ENCODE data around the gene RHO. TPM values are rescaled to one million over a fixed set of nuclear protein-coding genes. Genes with fewer than 3 reads are reported as not detected.

Gene RHO
- total RNA-seq, 1 donor from 2014 or later, result not detected

DNA sequence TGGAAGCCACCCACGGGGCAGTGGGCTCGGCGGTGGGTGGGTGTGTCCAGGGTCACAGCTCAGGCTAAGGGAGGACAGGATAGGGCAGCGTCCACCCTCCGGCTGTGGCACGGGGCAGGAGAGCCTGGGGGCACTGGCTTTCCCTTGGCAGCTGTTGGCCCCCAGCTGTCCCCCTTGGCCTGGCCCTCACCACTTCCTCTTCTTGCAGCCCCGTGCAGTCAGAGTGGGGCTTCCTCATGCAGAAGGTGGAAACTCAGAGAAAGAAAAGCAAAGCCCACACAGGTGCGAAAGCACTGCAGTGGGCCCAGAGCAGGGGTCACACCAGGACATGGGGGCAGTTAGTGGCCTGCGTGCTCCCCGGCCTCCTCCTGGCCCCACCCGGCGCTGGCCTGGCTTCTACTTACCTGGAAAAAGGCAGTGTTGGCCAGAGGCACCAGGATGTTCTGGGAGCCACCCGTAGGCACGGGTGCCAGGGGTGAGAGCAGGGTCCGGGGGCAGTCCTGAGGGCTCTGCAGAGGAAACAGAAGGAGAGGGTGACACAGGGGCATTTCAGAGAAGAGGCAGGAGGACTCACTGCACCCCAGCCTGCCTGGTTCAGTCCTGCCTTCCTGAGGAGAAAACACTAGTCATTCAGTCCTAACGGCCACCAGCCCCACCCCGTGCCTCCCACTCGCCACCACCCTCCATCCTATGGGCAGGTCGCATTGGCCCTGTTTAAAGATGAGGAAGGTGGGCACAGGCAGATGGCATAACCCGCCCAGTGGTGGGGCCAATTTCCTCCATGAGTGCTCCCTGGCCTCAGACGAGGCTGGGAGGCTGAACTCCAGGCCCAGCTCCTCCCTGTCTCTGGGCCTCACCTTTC, 49.7 kb downstream of the RHO start:
- Mint-ChIP-seq H3K4me1 (ENCODE audit: low read depth) (no peaks in the 10 kb centered on the region), H3K36me3 (ENCODE audit: low read depth) (peaks cover 20% of the 10 kb centered on the region), H3K27ac (ENCODE audit: unreplicated experiment) (no peak overlapping the region), H3K27me3 (ENCODE audit: low read depth) (no peaks in the 10 kb centered on the region), H3K9me3 (ENCODE audit: low read depth) (no peaks in the 10 kb centered on the region), H3K4me3 (ENCODE audit: unreplicated experiment) (no peak overlapping the region)
- TF ChIP-seq, protein P1, sequence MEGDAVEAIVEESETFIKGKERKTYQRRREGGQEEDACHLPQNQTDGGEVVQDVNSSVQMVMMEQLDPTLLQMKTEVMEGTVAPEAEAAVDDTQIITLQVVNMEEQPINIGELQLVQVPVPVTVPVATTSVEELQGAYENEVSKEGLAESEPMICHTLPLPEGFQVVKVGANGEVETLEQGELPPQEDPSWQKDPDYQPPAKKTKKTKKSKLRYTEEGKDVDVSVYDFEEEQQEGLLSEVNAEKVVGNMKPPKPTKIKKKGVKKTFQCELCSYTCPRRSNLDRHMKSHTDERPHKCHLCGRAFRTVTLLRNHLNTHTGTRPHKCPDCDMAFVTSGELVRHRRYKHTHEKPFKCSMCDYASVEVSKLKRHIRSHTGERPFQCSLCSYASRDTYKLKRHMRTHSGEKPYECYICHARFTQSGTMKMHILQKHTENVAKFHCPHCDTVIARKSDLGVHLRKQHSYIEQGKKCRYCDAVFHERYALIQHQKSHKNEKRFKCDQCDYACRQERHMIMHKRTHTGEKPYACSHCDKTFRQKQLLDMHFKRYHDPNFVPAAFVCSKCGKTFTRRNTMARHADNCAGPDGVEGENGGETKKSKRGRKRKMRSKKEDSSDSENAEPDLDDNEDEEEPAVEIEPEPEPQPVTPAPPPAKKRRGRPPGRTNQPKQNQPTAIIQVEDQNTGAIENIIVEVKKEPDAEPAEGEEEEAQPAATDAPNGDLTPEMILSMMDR (IDR thresholded peaks at IDR 0.05), result no peak
- DNase-seq (ENCODE audit: low spot score), result no peak

GRCh38 chr3:129579991-129580390, 51.6 kb downstream of the RHO start:
- Mint-ChIP-seq H3K36me3 (ENCODE audit: low read depth) (peaks cover 22% of the 10 kb centered on the region), H3K27ac (ENCODE audit: unreplicated experiment) (no peak overlapping the region), H3K4me3 (ENCODE audit: unreplicated experiment) (no peak overlapping the region), H3K9me3 (ENCODE audit: low read depth) (no peaks in the 10 kb centered on the region), H3K27me3 (ENCODE audit: low read depth) (no peaks in the 10 kb centered on the region), H3K4me1 (ENCODE audit: low read depth) (no peaks in the 10 kb centered on the region)
- TF ChIP-seq, protein P1 (IDR thresholded peaks at IDR 0.05), result no peak
- DNase-seq (ENCODE audit: low spot score), result no peak

- no peak for DNase-seq (ENCODE audit: low spot score)
- Mint-ChIP-seq H3K27ac (ENCODE audit: unreplicated experiment) (no peak overlapping the region), H3K4me3 (ENCODE audit: unreplicated experiment) (no peak overlapping the region), H3K9me3 (ENCODE audit: low read depth) (no peaks in the 10 kb centered on the region), H3K27me3 (ENCODE audit: low read depth) (no peaks in the 10 kb centered on the region), H3K36me3 (ENCODE audit: low read depth) (peaks cover 18% of the 10 kb centered on the region), H3K4me1 (ENCODE audit: low read depth) (peaks cover 3% of the 10 kb centered on the region)
- TF ChIP-seq, protein P1 (IDR thresholded peaks at IDR 0.05), result no peak
Observed at GRCh38 chr3:129581623-129582022, 53.2 kb downstream of the RHO start.

- TF ChIP-seq, protein P1 (IDR thresholded peaks at IDR 0.05), result no peak
- no peaks in the 10 kb centered on the region for H3K9me3 Mint-ChIP-seq (ENCODE audit: low read depth)
- H3K27me3 Mint-ChIP-seq (ENCODE audit: low read depth), result no peaks in the 10 kb centered on the region
- DNase-seq (ENCODE audit: low spot score), result no peak
- peaks cover 13% of the 10 kb centered on the region for H3K4me1 Mint-ChIP-seq (ENCODE audit: low read depth)
- H3K36me3 Mint-ChIP-seq (ENCODE audit: low read depth), result peaks cover 22% of the 10 kb centered on the region
- H3K27ac Mint-ChIP-seq (ENCODE audit: unreplicated experiment), result no peak overlapping the region
- H3K4me3 Mint-ChIP-seq (ENCODE audit: unreplicated experiment), result no peak overlapping the region
Observed at GRCh38 chr3:129582799-129583198, 54.4 kb downstream of the RHO start.

DNA sequence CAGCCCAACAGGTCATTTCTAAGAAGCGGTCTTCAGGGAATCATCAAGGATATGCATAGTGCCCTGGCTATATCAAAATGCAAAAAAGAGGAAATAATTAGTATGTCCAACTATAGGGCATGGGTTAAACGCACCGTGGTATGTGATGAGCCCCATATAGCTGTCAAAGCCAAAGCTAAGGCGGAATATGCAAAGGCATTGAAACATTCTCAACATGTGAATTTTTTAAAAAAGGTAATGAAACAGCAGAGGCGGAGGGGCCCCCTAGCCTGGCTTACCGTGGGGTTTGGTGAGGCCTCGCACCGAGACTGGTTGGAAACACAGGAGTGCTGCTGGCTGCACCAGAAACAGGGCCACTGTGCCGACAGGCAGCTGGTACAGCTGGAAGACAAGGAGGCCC, 54.9 kb downstream of the RHO start:
- H3K4me3 Mint-ChIP-seq (ENCODE audit: unreplicated experiment), result no peak overlapping the region

More for the DNA sequence above, 54.9 kb downstream of the RHO start:
- no peak for DNase-seq (ENCODE audit: low spot score)
- H3K9me3 Mint-ChIP-seq (ENCODE audit: low read depth), result no peaks in the 10 kb centered on the region
- no peak overlapping the region for H3K27ac Mint-ChIP-seq (ENCODE audit: unreplicated experiment)
- peaks cover 23% of the 10 kb centered on the region for H3K36me3 Mint-ChIP-seq (ENCODE audit: low read depth)
- H3K4me1 Mint-ChIP-seq (ENCODE audit: low read depth), result peaks cover 15% of the 10 kb centered on the region
- no peaks in the 10 kb centered on the region for H3K27me3 Mint-ChIP-seq (ENCODE audit: low read depth)
- TF ChIP-seq, protein P1 (IDR thresholded peaks at IDR 0.05), result no peak
